Hippocampal formation (tissue), 2 donors: ENCODE results near the gene NOC2L.
"Not testable (repeated sequence)": the region's sequence is repeated elsewhere in the genome, so short reads cannot be mapped to it uniquely, and the experiment has no call there.

Experiments used
- DNase-seq, 2 donors: peaks; one replicate each; lab custom pipeline; 2025; lab: John Stamatoyannopoulos, UW

NOC2L gene

GRCh38 chr1:962381-963300, 3.6 kb upstream of the NOC2L start:
- DNase-seq: no peak

GRCh38 chr1:961132-961669, 2.1 kb upstream of the NOC2L start:
- no peak for DNase-seq

- peak; percentile 24 to 48 for DNase-seq
Observed at GRCh38 chr1:960363-961131, 1.5 kb upstream of the NOC2L start, which contains the start of gene KLHL17. TSS of gene KLHL17 (plus strand) at chr1:960584. CDS start at chr1:960694, 110 bp downstream.

GRCh38 chr1:959731-960362, 791 bp upstream of the NOC2L start:
- DNase-seq: no peak

- DNase-seq: no peak
Observed at GRCh38 chr1:956636-957035, 2.4 kb downstream of the NOC2L start.

GRCh38 chr1:955474-955873, 3.6 kb downstream of the NOC2L start:
- DNase-seq: no peak

GRCh38 chr1:954927-955326, 4.1 kb downstream of the NOC2L start:
- no peak for DNase-seq

GRCh38 chr1:953524-954320, 5.3 kb downstream of the NOC2L start:
- DNase-seq: no peak

- DNase-seq: no peak
Observed at GRCh38 chr1:952603-953002, 6.5 kb downstream of the NOC2L start.

- no peak for DNase-seq
Observed at GRCh38 chr1:952201-952600, 6.9 kb downstream of the NOC2L start.

GRCh38 chr1:951364-951763, 7.7 kb downstream of the NOC2L start:
- DNase-seq: no peak

GRCh38 chr1:950881-951280, 8.2 kb downstream of the NOC2L start:
- no peak for DNase-seq

- no peak for DNase-seq
Observed at GRCh38 chr1:950268-950667, 8.8 kb downstream of the NOC2L start.

- no peak for DNase-seq
Observed at GRCh38 chr1:947958-948357, 11.1 kb downstream of the NOC2L start.

GRCh38 chr1:946811-947210, 12.2 kb downstream of the NOC2L start:
- not testable (repeated sequence) for DNase-seq

GRCh38 chr1:945688-946556, 13.1 kb downstream of the NOC2L start:
- DNase-seq: no peak

- DNase-seq: no peak
Observed at GRCh38 chr1:944341-945325, 14.4 kb downstream of the NOC2L start.

GRCh38 chr1:943545-944340, 15.3 kb downstream of the NOC2L start:
- DNase-seq: no peak
